Hepatocyte (in vitro differentiated cells): ENCODE data around the gene SDHB. TPM values are rescaled to one million over a fixed set of nuclear protein-coding genes. Genes with fewer than 3 reads are reported as not detected.

ENCODE experiments used
- DNase-seq: peaks from one replicate; pipeline ENCODE4 v3.0.0-alpha.2; 2016; ENCODE audit warnings: low spot score
- H2AFZ ChIP-seq: fragments of 200-600 bp; sonication (generic); 2 replicates; pipeline ENCODE4 v1.6.0; 2016; ENCODE audit warnings: antibody characterized with exemption, mild to moderate bottlenecking
- H3K27ac ChIP-seq: fragments of 200-600 bp; sonication (generic); 2 replicates; pipeline ENCODE4 v1.5.1; 2016; ENCODE audit warnings: mild to moderate bottlenecking
- H3K27me3 ChIP-seq: fragments of 200-600 bp; sonication (generic); 2 replicates; pipeline ENCODE4 v1.6.1; 2016
- H3K36me3 ChIP-seq: fragments of 200-600 bp; sonication (generic); replicated peaks from 2 replicates; pipeline ENCODE4 v1.5.1; 2016; ENCODE audit warnings: low read depth; ENCODE audit not compliant: insufficient read depth
- H3K4me1 ChIP-seq: fragments of 200-600 bp; sonication (generic); 2 replicates; pipeline ENCODE4 v1.5.1; 2016; ENCODE audit warnings: mild to moderate bottlenecking, moderate library complexity; ENCODE audit not compliant: insufficient read depth
- H3K4me2 ChIP-seq: fragments of 200-600 bp; sonication (generic); 2 replicates; pipeline ENCODE4 v1.6.0; 2016
- H3K4me3 ChIP-seq: fragments of 200-600 bp; sonication (generic); 2 replicates; pipeline ENCODE4 v1.5.1; 2016; ENCODE audit warnings: mild to moderate bottlenecking
- H3K79me2 ChIP-seq: fragments of 200-600 bp; sonication (generic); 2 replicates; pipeline ENCODE4 v1.6.0; 2017; ENCODE audit warnings: mild to moderate bottlenecking
- H3K9me2 ChIP-seq: fragments of 200-600 bp; sonication (generic); replicated peaks from 2 replicates; pipeline ENCODE4 v1.6.0; 2017; ENCODE audit warnings: mild to moderate bottlenecking; ENCODE audit not compliant: insufficient read depth
- H3K9me3 ChIP-seq: fragments of 200-600 bp; sonication (generic); 2 replicates; pipeline ENCODE4 v1.5.1; 2016; ENCODE audit warnings: low read depth, mild to moderate bottlenecking
- H4K20me1 ChIP-seq: fragments of 200-600 bp; sonication (generic); 2 replicates; pipeline ENCODE4 v1.6.0; 2016; ENCODE audit warnings: mild to moderate bottlenecking; ENCODE audit not compliant: insufficient read depth, poor library complexity, severe bottlenecking
- EZH2 ChIP-seq: fragments of 200-600 bp; sonication (generic); IDR thresholded peaks from 2 replicates; pipeline ENCODE4 v1.6.1; 2016; ENCODE audit warnings: antibody characterized with exemption, mild to moderate bottlenecking, borderline replicate concordance
- EZH2phosphoT487 ChIP-seq: fragments of 200-600 bp; sonication (generic); IDR thresholded peaks from one replicate; pipeline ENCODE4 v1.6.1; 2018; ENCODE audit warnings: antibody characterized with exemption, mild to moderate bottlenecking, low read depth, moderate library complexity; ENCODE audit not compliant: unreplicated experiment, severe bottlenecking
- WGBS: methylation state at CpG from one replicate; pipeline ENCODE4 v1.1.6; 2016; ENCODE audit warnings: low lambda C conversion rate; ENCODE audit errors: missing lambda C conversion rate; 5-methylcytosine and 5-hydroxymethylcytosine counted together
- polyA plus RNA-seq: library from polyadenylated mRNA; unstranded; fragments of >200 nt; fragmentation: Nextera tagmentation; extraction: Ambion mirVana; gene quantifications from 2 replicates; pipeline ENCODE4 v1.2.1, GENCODE V29; 2016
- total RNA-seq: library from RNA; depleted of rRNA; stranded (reverse); fragments of >200 nt; gene quantifications from 2 replicates; pipeline ENCODE4 v1.2.3, GENCODE V29; 2014
- TF ChIP-seq, protein P1 (sequence below): fragments of 200-600 bp; sonication (generic); IDR thresholded peaks from 2 replicates; pipeline ENCODE4 v1.5.1; 2016; ENCODE audit warnings: antibody characterized with exemption, mild to moderate bottlenecking; ENCODE audit not compliant: poor library complexity

SDHB gene
- total and polyA plus RNA-seq, 2 experiments from 2014 or later = 144 to 175 TPM

DNA sequence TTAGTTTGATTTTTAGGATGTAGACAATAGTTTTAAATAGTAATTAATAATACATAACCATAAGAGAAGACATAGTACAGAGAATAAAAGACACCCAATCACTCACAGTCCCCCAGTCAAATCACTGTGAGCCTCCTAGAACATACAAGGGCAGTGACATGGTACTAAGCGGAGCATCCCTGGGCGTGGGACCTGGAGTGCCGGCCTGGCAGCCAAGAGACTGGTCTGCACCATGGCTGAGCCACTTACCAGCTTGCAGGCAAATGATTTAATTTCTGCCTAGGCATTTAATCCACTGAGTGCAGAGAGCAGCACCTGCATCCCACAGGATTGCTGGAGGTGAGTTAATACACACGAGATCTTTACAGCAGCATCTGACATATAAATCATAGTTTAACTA is 20.4 kb downstream of the SDHB start:
- H3K9me2 ChIP-seq = no peaks in the 10 kb centered on the region
- 97% methylated on average over 4 of the region's 4 CpGs for WGBS
- no peak overlapping the region for H3K4me3 ChIP-seq
- H2AFZ ChIP-seq = no peak overlapping the region
- peaks cover 18% of the 10 kb centered on the region for H3K79me2 ChIP-seq
- H3K27me3 ChIP-seq = no peaks in the 10 kb centered on the region
- H3K36me3 ChIP-seq = no peaks in the 10 kb centered on the region
- H3K9me3 ChIP-seq = no peaks in the 10 kb centered on the region
- no peak overlapping the region for H3K27ac ChIP-seq
- no peak for DNase-seq
- H3K4me1 ChIP-seq = no peaks in the 10 kb centered on the region
- no peak for TF ChIP-seq EZH2phosphoT487
- TF ChIP-seq, protein P1, sequence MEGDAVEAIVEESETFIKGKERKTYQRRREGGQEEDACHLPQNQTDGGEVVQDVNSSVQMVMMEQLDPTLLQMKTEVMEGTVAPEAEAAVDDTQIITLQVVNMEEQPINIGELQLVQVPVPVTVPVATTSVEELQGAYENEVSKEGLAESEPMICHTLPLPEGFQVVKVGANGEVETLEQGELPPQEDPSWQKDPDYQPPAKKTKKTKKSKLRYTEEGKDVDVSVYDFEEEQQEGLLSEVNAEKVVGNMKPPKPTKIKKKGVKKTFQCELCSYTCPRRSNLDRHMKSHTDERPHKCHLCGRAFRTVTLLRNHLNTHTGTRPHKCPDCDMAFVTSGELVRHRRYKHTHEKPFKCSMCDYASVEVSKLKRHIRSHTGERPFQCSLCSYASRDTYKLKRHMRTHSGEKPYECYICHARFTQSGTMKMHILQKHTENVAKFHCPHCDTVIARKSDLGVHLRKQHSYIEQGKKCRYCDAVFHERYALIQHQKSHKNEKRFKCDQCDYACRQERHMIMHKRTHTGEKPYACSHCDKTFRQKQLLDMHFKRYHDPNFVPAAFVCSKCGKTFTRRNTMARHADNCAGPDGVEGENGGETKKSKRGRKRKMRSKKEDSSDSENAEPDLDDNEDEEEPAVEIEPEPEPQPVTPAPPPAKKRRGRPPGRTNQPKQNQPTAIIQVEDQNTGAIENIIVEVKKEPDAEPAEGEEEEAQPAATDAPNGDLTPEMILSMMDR = no peak
- no peak for TF ChIP-seq EZH2
- H4K20me1 ChIP-seq = peaks cover 7% of the 10 kb centered on the region
- no peak overlapping the region for H3K4me2 ChIP-seq

DNA sequence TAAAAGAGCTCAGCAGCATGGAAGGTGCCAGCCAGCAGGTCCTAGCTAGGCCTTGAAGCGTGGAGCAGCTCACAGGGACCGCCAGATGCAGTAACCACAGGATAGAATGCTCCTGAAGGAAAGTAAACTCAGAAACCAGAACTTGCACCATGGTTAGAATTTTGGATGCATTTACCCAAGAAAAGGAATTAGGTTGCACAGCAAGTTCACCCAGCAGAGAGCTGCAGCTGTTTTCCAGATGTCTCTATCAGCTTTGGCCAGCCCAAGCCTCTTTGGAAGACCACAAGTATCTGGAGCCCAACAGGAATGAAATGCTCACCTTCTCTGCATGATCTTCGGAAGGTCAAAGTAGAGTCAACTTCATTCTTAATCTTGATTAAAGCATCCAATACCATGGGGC is 21.1 kb downstream of the SDHB start:
- no peaks in the 10 kb centered on the region for H3K9me2 ChIP-seq
- WGBS = 96% methylated on average over 3 of the region's 3 CpGs
- H3K36me3 ChIP-seq = no peaks in the 10 kb centered on the region
- DNase-seq = no peak
- no peaks in the 10 kb centered on the region for H3K4me1 ChIP-seq
- H3K4me3 ChIP-seq = no peak overlapping the region
- no peak overlapping the region for H2AFZ ChIP-seq
- H3K9me3 ChIP-seq = no peaks in the 10 kb centered on the region
- no peaks in the 10 kb centered on the region for H3K27me3 ChIP-seq
- peaks cover 18% of the 10 kb centered on the region for H3K79me2 ChIP-seq
- H4K20me1 ChIP-seq = peaks cover 7% of the 10 kb centered on the region
- no peak overlapping the region for H3K4me2 ChIP-seq
- no peak overlapping the region for H3K27ac ChIP-seq
- TF ChIP-seq, protein P1 = no peak
- TF ChIP-seq EZH2phosphoT487 (no peak), EZH2 (no peak)

DNA sequence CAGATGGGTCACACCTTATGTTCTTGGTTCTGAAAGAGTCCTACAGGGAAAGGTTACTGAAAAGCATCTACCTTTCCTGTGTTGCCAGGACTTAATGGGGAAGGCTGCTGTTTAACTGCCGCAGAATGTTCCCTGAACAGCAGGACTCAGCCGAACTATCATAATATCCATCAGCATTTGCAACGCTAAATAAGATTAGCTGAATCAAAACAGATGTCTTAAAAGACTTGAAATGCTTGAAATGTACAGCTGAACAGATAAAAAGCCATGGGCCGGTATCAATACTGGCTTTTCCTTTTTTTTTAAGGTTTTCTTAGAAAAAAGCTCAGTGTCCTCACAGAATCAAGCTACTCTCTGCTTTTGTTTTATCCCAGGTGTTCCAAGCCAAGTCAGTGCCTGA is 22.4 kb downstream of the SDHB start:
- H3K79me2 ChIP-seq = peaks cover 14% of the 10 kb centered on the region
- no peak overlapping the region for H3K27ac ChIP-seq
- H2AFZ ChIP-seq = no peak overlapping the region
- peaks cover 7% of the 10 kb centered on the region for H4K20me1 ChIP-seq
- no peaks in the 10 kb centered on the region for H3K36me3 ChIP-seq
- no peak overlapping the region for H3K4me2 ChIP-seq
- no peaks in the 10 kb centered on the region for H3K4me1 ChIP-seq
- no peaks in the 10 kb centered on the region for H3K9me2 ChIP-seq
- H3K9me3 ChIP-seq = no peaks in the 10 kb centered on the region
- TF ChIP-seq EZH2 (no peak), EZH2phosphoT487 (no peak)
- TF ChIP-seq, protein P1 = no peak
- H3K27me3 ChIP-seq = no peaks in the 10 kb centered on the region
- DNase-seq = no peak
- WGBS = 75% methylated on average over 4 of the region's 4 CpGs
- no peak overlapping the region for H3K4me3 ChIP-seq

DNA sequence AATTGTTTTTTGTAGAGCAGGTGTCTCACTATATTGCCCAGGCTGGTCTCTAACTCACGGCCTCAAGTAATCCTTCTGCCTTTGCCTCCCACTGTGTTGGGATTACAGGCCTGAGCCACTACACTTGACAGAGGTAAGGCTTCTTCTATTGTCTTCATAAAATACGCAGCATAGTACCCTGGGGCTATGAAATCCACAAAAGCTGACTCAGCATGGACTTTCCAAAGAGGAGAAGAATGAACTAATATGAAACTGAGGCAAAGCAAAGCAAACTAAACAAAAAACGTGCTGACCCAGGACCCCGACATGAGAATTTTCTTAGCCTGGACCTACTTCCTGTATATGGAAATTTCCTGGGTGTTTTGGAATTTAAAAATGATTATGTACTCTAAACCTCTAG is 23.6 kb downstream of the SDHB start:
- DNase-seq = no peak
- H3K27ac ChIP-seq = no peak overlapping the region
- no peaks in the 10 kb centered on the region for H3K36me3 ChIP-seq
- no peak for TF ChIP-seq EZH2phosphoT487
- no peak for TF ChIP-seq EZH2
- TF ChIP-seq, protein P1 = no peak
- H4K20me1 ChIP-seq = peaks cover 7% of the 10 kb centered on the region
- no peak overlapping the region for H2AFZ ChIP-seq
- 90% methylated on average over 4 of the region's 4 CpGs for WGBS
- H3K9me2 ChIP-seq = no peaks in the 10 kb centered on the region
- H3K4me1 ChIP-seq = no peaks in the 10 kb centered on the region
- no peaks in the 10 kb centered on the region for H3K9me3 ChIP-seq
- H3K4me3 ChIP-seq = no peak overlapping the region
- H3K27me3 ChIP-seq = no peaks in the 10 kb centered on the region
- no peak overlapping the region for H3K4me2 ChIP-seq
- peaks cover 7% of the 10 kb centered on the region for H3K79me2 ChIP-seq
